ENCODE data around the gene SYT13.

The SYT13 gene

GRCh38 chr11:45215098-45215865 lies 70.9 kb downstream of the SYT13 start:
- no peak for DNase-seq

DNA sequence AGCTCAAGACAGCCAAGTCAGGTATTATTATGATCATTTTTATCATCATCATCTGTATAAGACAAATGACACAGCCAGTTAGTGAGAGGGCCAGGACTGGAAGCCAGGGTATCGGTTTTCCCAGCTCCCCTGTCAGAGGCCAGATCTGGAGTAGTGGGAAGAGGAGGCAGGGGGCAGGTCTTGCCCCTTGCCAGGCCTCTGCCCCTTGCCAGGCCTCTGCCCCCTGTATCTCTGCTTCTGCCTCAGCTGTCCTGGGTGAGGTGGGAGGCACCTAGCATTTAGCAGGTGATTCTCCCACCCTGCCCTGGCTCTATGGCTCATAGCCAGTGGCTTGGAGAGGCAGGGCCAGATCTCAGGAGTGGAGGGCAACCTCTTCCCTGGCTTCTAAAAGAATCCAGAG lies 72.4 kb downstream of the SYT13 start:
- DNase-seq = no peak

GRCh38 chr11:45213316-45213665 lies 72.8 kb downstream of the SYT13 start:
- no peak for DNase-seq

DNA sequence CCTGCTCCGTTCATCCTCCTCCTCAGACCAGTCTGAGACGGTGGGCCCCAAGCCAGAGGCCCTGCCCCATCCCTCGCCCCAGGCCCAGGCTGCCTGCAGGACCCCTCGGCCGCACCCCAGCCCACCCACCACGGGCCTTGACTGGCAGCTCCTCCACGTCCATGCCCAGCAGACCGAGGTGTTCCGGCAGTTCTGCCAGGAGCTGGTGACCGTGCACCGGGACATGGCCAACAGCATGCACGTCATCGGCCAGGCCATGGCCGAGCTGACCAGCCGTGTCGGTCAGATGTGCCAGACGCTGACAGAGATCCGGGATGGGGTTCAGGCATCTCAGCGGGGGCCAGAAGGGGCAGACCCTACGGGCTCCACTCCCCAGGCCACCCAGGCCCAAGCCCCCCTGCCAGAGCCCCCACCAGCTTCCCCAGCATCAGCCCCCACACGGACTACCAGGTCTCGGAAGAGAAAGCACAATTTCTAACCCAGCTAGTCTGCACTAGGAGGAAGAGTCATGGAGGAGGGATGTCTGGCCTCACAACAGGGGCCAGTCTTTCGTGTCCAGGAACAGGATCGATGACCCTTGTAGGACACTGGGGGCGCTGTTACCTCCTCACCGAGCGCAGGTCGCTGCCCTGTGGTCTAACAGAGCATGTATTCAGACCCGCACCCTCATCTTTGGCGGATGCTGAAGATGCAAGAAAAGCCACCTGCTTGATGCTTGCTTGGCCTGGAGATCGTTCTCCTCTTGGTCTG lies 73.4 kb downstream of the SYT13 start:
- no peak for DNase-seq

DNA sequence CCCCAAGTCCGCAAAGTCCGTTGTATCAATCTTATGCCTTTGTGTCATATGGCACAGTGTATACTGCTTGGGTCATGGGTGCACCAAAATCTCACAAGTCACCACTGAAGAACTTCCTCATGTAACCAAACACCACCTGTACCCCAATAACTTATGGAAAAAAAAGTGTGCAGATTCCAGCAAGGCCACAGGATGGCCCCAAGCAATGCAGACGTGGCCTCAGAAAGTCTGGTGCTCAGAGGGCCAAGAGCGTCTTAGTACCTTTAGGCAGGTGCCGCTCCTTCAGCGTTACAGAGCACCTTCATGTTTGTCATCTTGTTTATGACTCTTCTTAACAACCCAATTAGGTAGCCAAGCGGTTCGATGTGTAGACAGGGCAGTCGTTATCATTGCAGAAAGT lies 74.4 kb downstream of the SYT13 start:
- no peak for DNase-seq

DNA sequence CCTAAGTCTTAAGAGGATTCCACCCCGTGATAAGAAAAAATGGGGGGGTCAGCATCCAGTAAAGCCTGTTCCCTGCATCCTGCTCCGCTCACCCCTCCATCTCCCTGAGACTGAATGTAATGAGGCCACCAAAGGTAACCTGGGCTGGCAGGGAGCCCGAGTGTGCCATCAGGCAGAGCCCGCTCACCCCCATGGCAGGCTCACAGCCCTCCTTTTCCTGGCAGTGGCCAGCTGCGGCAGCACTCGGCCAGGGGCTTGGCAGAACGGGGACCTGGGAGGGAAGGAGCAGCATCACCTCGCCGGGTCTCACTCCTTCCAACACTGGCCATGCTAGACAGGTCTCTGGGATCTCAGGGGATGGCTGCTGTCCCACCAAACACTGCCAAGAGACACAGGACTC lies 75.3 kb downstream of the SYT13 start:
- no peak for DNase-seq

GRCh38 chr11:45209891-45210699 lies 76.0 kb downstream of the SYT13 start:
- no peak for DNase-seq

DNA sequence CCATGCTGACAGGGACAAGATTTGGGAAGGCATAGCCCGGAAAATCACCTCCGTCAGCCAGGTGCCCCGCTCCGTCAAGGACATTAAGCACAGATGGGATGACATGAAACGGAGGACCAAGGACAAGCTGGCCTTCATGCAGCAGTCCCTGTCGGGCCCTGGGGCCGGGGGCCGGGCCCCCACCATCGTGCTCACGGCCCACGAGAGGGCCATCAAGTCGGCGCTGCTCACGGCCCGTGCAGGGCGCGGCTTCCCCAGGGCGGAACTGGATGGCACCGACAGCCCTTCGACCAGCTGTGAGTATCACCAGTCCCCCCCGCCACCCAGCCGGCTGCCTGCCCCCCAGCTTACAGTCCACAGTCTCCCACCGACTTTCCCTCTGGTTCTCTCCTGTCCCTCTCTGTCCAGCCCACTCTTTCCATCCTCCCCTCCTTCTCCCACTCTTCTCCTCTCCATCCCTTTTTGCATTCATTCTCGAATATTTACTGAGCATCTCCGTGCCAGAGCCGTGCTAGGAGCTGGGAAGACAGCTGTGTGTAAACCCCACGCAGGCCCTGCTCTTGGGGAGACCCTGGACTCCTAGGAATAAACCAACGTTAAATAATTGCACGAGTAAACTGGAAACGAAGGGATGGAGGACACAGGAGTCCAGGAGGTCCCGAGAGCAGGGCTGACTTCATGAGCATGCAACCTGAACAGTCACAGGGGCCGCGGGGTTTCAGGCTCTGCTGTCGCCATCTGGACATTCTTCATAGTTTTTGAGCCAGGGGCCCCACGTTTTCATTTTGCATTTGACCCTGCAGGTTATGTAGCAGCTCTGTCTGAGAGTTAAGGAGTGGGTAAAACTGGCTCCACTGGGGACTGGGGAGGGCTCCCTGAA lies 76.9 kb downstream of the SYT13 start:
- DNase-seq = no peak

- no peak for DNase-seq
Observed at GRCh38 chr11:45208135-45208534, 78.0 kb downstream of the SYT13 start.

- no peak for DNase-seq
Observed at GRCh38 chr11:45205978-45206377, 80.2 kb downstream of the SYT13 start.

DNA sequence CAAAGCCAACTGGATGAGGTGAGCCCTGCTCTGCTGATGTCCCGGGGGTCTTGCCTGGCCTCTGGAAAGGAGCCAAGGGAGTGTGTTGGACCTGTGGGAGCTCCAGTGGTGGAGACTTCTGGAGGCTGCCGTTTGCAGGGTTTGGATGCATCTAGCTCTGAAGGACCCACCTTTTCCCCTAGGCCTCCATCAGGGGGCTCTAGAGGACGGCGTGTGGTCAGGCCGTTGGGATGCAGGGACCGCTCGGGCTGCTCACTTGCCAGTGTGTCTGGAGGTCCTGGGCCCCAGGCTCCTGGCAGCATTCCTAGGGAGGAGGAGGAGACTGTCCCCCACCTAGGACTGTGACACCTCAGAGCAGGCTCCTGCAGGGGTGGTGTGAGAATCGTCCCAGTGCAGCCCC lies 81.4 kb downstream of the SYT13 start:
- DNase-seq = no peak

- DNase-seq = no peak
Observed at GRCh38 chr11:45193695-45194094, 92.4 kb downstream of the SYT13 start.
